Activated B cell treated with CpG ODN at 0.5 μM for 24 hours (primary cell): Measurements from ENCODE around the gene SEPTIN1. TPM values are rescaled to one million over a fixed set of nuclear protein-coding genes. Genes with fewer than 3 reads are reported as not detected.
"Not testable (repeated sequence)": the region's sequence is repeated elsewhere in the genome, so short reads cannot be mapped to it uniquely, and the experiment has no call there.

Source experiments
- ATAC-seq: fragments of 200-7000 bp; cut with Tn5 transposase; one replicate; pipeline ENCODE4 v1.10.0; 2021; ENCODE audit warnings: low read depth, mild to moderate bottlenecking, moderate library complexity
- CTCF ChIA-PET: fragments of 350-600 bp; sonication (Branson Sonifier 250); formaldehyde crosslinking; loops from one replicate; lab custom pipeline; 2021; ENCODE audit warnings: antibody characterized with exemption; lab: Charles Lee
- POLR2A ChIA-PET: fragments of 350-600 bp; sonication (Branson Sonifier 250); formaldehyde crosslinking; loops from one replicate; lab custom pipeline; 2021; ENCODE audit warnings: antibody characterized with exemption; lab: Charles Lee
- DNase-seq: peaks from one replicate; pipeline ENCODE4 v3.0.0; 2022
- H3K27ac Mint-ChIP-seq: one replicate; pipeline ENCODE4 v1.8.0; 2020; ENCODE audit warnings: mixed read lengths
- H3K27me3 Mint-ChIP-seq: one replicate; pipeline ENCODE4 v1.8.0; 2021; ENCODE audit warnings: mixed read lengths
- H3K36me3 Mint-ChIP-seq: one replicate; pipeline ENCODE4 v1.8.0; 2021; ENCODE audit warnings: low read depth, mixed read lengths
- H3K4me1 Mint-ChIP-seq: one replicate; pipeline ENCODE4 v1.8.0; 2021; ENCODE audit warnings: mixed read lengths
- H3K4me3 Mint-ChIP-seq: one replicate; pipeline ENCODE4 v1.8.0; 2020; ENCODE audit warnings: mild to moderate bottlenecking, mixed read lengths
- H3K9me3 Mint-ChIP-seq: one replicate; pipeline ENCODE4 v1.8.0; 2020; ENCODE audit warnings: mixed read lengths
- intact Hi-C: fragments of 100-400 bp; cut with micrococcal nuclease; formaldehyde crosslinking; loops from one replicate; pipeline ENCODE4 v1.15.1; 2024
- total RNA-seq: library from RNA; stranded (reverse); gene quantifications from 2 replicates; pipeline ENCODE4 v1.2.3, GENCODE V29; 2022
- TF ChIP-seq, protein P1 (sequence below): fragments of 200-600 bp; IDR thresholded peaks from one replicate; pipeline ENCODE4 v1.8.0; 2022; ENCODE audit warnings: antibody characterized with exemption, mild to moderate bottlenecking

Gene SEPTIN1
- total RNA-seq, 1 donor from 2014 or later = 192 TPM

DNA sequence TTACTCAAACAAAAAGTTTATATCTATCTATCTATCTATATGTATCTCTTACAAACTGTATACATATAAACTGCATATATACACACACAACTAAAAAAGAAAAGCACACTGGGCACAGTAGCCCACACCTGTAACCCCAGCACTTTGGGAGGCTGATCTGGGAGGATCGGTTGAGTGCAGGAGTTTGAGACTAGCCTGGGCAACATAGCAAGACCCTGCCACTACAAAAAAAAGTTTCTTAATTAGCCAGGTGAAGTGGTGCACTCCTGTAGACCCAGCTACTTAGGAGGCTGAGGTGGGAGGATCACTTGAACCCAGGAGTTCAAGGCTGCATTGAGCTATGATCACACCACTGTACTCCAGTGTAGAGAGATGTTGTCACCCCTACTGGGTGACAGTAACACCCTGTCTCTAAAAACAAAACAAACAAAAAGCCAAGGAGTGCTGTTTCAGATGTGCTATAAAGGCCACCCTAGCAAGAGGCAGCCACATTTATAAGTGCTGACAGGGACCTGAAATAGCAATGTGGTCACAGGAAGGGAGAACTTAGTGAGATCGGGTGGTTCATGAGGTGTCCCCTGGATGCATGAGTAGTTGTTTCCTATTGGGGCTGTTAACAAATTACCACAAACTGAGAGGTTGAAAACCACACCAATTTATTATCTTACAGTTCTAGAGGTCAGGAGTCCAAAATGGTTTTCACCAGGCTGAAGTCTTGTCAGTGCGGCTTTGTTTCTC, 32.1 kb downstream of the SEPTIN1 start:
- Mint-ChIP-seq H3K9me3 (no peaks in the 10 kb centered on the region), H3K36me3 (peaks cover 56% of the 10 kb centered on the region), H3K4me1 (peaks cover 52% of the 10 kb centered on the region), H3K27me3 (no peaks in the 10 kb centered on the region), H3K27ac (peak overlapping the region; percentile 79), H3K4me3 (peak overlapping the region; percentile 67)
- CTCF ChIA-PET = no interaction called here
- intact Hi-C loops = no loop called here
- ATAC-seq (peak; percentile 18), DNase-seq (no peak)
- POLR2A ChIA-PET = interaction anchor here (0.6 to 1.1 kb wide), 5 partner anchors 14 to 123 kb away, joined by 3 to 15 read pairs (median 4); partner anchors contain the start of gene SEPTIN1
- TF ChIP-seq, protein P1, sequence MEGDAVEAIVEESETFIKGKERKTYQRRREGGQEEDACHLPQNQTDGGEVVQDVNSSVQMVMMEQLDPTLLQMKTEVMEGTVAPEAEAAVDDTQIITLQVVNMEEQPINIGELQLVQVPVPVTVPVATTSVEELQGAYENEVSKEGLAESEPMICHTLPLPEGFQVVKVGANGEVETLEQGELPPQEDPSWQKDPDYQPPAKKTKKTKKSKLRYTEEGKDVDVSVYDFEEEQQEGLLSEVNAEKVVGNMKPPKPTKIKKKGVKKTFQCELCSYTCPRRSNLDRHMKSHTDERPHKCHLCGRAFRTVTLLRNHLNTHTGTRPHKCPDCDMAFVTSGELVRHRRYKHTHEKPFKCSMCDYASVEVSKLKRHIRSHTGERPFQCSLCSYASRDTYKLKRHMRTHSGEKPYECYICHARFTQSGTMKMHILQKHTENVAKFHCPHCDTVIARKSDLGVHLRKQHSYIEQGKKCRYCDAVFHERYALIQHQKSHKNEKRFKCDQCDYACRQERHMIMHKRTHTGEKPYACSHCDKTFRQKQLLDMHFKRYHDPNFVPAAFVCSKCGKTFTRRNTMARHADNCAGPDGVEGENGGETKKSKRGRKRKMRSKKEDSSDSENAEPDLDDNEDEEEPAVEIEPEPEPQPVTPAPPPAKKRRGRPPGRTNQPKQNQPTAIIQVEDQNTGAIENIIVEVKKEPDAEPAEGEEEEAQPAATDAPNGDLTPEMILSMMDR = no peak

GRCh38 chr16:30349675-30350074, 32.7 kb downstream of the SEPTIN1 start:
- TF ChIP-seq, protein P1 = no peak
- ChIA-PET POLR2A (interaction anchor here (0.6 to 1.1 kb wide), 6 partner anchors 15 to 124 kb away, joined by 3 to 15 read pairs (median 4); partner anchors contain the start of gene SEPTIN1), CTCF (no interaction called here)
- Mint-ChIP-seq H3K27me3 (no peaks in the 10 kb centered on the region), H3K36me3 (peaks cover 51% of the 10 kb centered on the region), H3K4me1 (peaks cover 48% of the 10 kb centered on the region), H3K4me3 (peak overlapping the region; percentile 67), H3K9me3 (no peaks in the 10 kb centered on the region), H3K27ac (peak overlapping the region; percentile 79)
- ATAC-seq (peak; percentile 35), DNase-seq (no peak)
- intact Hi-C loops = no loop called here

GRCh38 chr16:30348929-30349328, 33.4 kb downstream of the SEPTIN1 start:
- no peaks in the 10 kb centered on the region for H3K9me3 Mint-ChIP-seq
- TF ChIP-seq, protein P1 = no peak
- H3K27me3 Mint-ChIP-seq = no peaks in the 10 kb centered on the region
- POLR2A ChIA-PET = interaction anchor here (0.7 to 1.1 kb wide), 4 partner anchors 34 to 206 kb away, joined by 3 to 15 read pairs (median 4); partner anchors contain the start of gene SEPTIN1
- intact Hi-C loops = no loop called here
- ATAC-seq = no peak
- peaks cover 44% of the 10 kb centered on the region for H3K36me3 Mint-ChIP-seq
- H3K4me3 Mint-ChIP-seq = no peak overlapping the region
- peaks cover 40% of the 10 kb centered on the region for H3K4me1 Mint-ChIP-seq
- CTCF ChIA-PET = no interaction called here
- H3K27ac Mint-ChIP-seq = peak overlapping the region; percentile 79
- DNase-seq = no peak

GRCh38 chr16:30348113-30348512, 34.2 kb downstream of the SEPTIN1 start:
- Mint-ChIP-seq H3K4me1 (peaks cover 34% of the 10 kb centered on the region), H3K9me3 (no peaks in the 10 kb centered on the region), H3K27ac (no peak overlapping the region), H3K36me3 (peaks cover 37% of the 10 kb centered on the region), H3K4me3 (no peak overlapping the region), H3K27me3 (no peaks in the 10 kb centered on the region)
- intact Hi-C loops = no loop called here
- ATAC-seq (no peak), DNase-seq (no peak)
- ChIA-PET CTCF (no interaction called here), POLR2A (interaction anchor here (0.7 to 1.0 kb wide), 2 partner anchors 8 to 206 kb away, joined by 4 to 6 read pairs; no protein-coding TSS in a partner anchor)
- TF ChIP-seq, protein P1 = no peak

GRCh38 chr16:30346286-30346685, 36.1 kb downstream of the SEPTIN1 start:
- POLR2A ChIA-PET = no interaction called here
- peaks cover 27% of the 10 kb centered on the region for H3K4me1 Mint-ChIP-seq
- H3K27me3 Mint-ChIP-seq = no peaks in the 10 kb centered on the region
- H3K4me3 Mint-ChIP-seq = no peak overlapping the region
- ATAC-seq = no peak
- CTCF ChIA-PET = interaction anchor here (0.6 to 1.0 kb wide), 2 partner anchors 18 to 513 kb away, joined by 3 read pairs; no protein-coding TSS in a partner anchor
- H3K27ac Mint-ChIP-seq = no peak overlapping the region
- intact Hi-C loops = no loop called here
- TF ChIP-seq, protein P1 = no peak
- H3K36me3 Mint-ChIP-seq = peaks cover 20% of the 10 kb centered on the region
- no peak for DNase-seq
- H3K9me3 Mint-ChIP-seq = no peaks in the 10 kb centered on the region

DNA sequence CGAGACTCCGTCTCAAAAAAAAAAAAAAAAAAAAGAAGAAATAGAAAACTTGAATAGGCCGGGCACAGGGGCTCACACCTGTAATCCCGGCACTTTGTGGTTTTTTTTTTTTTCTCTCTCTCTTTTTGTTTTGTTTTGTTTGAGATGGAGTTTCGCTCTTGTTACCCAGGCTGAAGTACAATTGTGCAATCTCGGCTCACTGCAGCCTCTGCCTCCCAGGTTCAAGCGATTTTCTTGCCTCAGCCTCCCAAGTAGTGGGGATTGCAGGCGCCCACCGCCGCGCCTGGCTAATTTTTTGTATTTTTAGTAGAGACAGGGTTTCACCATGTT, 38.9 kb downstream of the SEPTIN1 start:
- H3K9me3 Mint-ChIP-seq, H3K27ac Mint-ChIP-seq, intact Hi-C loops, H3K4me3 Mint-ChIP-seq, DNase-seq, CTCF ChIA-PET, H3K27me3 Mint-ChIP-seq, POLR2A ChIA-PET, H3K36me3 Mint-ChIP-seq, ATAC-seq, H3K4me1 Mint-ChIP-seq: not testable (repeated sequence)
